NB4 (cell line): ENCODE data around the gene SDK2.

Source experiments
- DNase-seq: peaks from one replicate; pipeline ENCODE4 v3.0.0; 2010; ENCODE audit warnings: low read depth
- H3K4me3 ChIP-seq: one replicate; pipeline ENCODE4 v1.5.1; 2011; ENCODE audit warnings: mild to moderate bottlenecking, low read depth, low read length, moderate library complexity
- MYC ChIP-seq: IDR thresholded peaks from 2 replicates; pipeline ENCODE4 v1.6.1; 2011; ENCODE audit warnings: low read depth, low read length
- POLR2A ChIP-seq: IDR thresholded peaks from 2 replicates; pipeline ENCODE4 v1.6.1; 2011; ENCODE audit warnings: mild to moderate bottlenecking; ENCODE audit not compliant: insufficient read length; ENCODE audit errors: extremely low read depth
- TF ChIP-seq, protein P1 (sequence below): IDR thresholded peaks from one replicate; pipeline ENCODE4 v1.5.1; 2012; ENCODE audit warnings: low read depth, low read length
- TF ChIP-seq, protein P2 (sequence below): IDR thresholded peaks from 2 replicates; pipeline ENCODE4 v1.6.1; 2011; ENCODE audit warnings: low read depth, low read length

Gene SDK2

DNA sequence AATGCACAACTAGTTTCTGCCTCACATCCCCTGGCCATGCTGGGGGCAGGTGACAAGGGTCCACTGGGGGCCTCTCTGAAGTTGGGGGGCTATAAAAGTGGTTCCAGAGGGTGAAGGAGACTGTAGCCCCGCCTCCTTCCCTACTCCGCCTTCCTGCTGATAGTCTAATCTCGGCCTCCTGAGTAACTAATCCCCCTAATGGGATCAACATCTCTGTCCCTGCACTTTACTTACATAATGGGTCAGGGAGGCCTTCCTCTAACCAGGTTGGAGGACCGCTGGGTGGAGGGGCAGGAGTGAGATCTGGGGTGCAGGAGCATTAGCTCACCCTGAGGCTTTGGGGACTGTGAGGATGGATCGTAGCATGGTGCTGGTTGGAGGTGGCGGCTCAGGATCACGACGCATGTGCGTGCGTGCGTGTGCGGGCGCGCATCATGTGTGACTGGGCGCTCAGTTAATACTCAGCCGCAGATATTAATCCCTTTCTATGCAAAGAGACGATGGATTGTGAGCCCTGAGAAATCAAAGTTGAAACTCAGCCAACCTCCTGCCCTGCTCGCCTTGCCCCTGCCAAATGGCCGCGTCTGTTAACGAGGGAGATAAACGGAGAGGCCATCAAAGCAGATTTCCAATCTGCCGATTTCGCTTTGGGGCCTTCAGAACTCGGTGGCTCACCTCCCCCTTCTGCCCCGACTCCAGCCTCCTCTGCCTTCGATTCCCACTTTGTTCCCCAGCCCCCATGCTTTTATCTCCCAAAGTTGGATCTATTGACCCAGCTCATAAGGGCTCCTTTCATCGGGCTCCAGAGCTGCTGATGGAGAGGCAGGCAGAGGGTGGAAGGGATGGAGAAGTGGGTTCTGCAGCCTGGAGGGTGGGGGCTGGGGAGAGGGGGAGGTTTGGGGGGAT, 107.3 kb downstream of the SDK2 start:
- TF ChIP-seq POLR2A, result no peak
- TF ChIP-seq, protein P1, sequence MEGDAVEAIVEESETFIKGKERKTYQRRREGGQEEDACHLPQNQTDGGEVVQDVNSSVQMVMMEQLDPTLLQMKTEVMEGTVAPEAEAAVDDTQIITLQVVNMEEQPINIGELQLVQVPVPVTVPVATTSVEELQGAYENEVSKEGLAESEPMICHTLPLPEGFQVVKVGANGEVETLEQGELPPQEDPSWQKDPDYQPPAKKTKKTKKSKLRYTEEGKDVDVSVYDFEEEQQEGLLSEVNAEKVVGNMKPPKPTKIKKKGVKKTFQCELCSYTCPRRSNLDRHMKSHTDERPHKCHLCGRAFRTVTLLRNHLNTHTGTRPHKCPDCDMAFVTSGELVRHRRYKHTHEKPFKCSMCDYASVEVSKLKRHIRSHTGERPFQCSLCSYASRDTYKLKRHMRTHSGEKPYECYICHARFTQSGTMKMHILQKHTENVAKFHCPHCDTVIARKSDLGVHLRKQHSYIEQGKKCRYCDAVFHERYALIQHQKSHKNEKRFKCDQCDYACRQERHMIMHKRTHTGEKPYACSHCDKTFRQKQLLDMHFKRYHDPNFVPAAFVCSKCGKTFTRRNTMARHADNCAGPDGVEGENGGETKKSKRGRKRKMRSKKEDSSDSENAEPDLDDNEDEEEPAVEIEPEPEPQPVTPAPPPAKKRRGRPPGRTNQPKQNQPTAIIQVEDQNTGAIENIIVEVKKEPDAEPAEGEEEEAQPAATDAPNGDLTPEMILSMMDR, result no peak
- TF ChIP-seq MYC, result no peak
- TF ChIP-seq, protein P2, sequence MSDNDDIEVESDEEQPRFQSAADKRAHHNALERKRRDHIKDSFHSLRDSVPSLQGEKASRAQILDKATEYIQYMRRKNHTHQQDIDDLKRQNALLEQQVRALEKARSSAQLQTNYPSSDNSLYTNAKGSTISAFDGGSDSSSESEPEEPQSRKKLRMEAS, result no peak
- no peak overlapping the region for H3K4me3 ChIP-seq
- DNase-seq, result no peak

DNA sequence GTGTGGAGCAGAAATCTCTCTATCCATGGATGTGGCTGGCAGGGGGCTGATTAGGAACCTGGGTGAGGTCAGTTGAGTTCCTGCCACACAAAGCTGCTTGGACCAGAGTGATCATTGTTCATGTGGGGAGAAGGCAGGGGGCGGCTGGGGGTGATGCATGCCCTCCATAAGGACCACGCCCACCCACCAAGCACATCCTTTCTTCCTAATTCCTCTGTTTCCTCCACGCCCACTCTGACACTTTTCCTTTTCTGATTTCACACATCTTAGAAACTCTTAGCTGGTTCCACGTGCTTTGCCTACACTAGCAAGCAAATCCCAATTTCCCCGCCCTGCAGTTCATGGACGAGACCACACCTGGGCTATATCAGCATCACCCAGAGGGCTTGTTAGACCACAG, 108.5 kb downstream of the SDK2 start:
- no peak overlapping the region for H3K4me3 ChIP-seq
- TF ChIP-seq, protein P2, result no peak
- TF ChIP-seq, protein P1, result no peak
- TF ChIP-seq MYC, result no peak
- no peak for TF ChIP-seq POLR2A
- no peak for DNase-seq

DNA sequence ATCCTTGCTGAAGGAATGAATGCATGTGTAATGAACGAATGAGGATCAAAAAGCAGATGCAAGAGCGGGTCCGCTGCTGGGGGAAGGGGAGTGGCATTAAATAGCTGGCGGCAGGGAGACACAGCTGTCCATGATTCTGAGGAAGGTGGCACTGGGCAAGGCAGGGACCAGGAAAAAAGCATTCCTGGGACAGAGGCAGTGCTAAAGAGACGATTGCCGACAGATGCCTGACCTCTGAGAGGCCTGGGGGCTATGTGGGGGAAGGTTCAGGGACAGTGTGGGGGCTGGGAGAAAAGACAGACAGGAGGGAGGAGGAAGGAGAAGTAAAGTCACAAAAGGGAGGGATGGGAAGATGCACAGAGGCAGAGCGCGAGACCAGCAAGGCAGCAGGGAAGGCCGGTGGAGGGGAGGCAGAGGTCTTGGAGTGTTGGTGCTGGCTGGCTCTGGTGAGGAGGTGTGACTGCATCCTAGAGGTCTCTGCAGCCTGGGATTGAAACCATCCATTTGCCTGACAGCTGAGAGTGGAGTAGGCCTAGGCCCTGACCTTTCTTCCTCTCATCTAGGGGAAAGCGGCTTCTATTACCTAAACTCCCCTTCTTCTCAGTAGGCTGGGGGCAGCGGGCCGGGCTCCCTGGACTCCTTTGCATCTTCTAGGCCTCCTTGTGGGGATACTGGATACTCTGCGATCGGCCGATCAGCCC, 109.9 kb downstream of the SDK2 start:
- no peak for DNase-seq
- no peak for TF ChIP-seq MYC
- TF ChIP-seq, protein P2, result no peak
- TF ChIP-seq, protein P1, result no peak
- TF ChIP-seq POLR2A, result no peak
- no peak overlapping the region for H3K4me3 ChIP-seq

DNA sequence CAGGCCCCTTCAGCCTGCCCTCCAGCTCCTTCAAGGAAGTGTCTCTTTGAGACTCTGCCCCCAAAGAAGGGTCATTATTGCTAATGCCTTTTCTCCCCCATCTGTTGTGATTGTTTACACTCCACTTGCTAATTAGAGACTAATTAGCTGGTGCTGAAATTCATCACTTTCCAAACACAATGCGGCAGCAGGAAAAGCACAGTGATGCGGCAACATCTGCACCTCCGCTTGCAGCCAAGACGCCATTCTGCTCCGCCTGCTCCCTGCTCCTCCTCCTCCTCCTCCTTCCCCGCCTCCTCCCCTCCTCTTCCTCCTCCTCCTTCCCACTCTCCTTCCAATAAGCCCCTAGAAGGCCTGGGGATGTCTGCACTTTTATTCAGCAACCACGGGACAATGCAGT, 110.5 kb downstream of the SDK2 start:
- TF ChIP-seq, protein P1, result no peak
- TF ChIP-seq POLR2A (no peak), MYC (no peak)
- TF ChIP-seq, protein P2, result no peak
- no peak for DNase-seq
- H3K4me3 ChIP-seq, result no peak overlapping the region

DNA sequence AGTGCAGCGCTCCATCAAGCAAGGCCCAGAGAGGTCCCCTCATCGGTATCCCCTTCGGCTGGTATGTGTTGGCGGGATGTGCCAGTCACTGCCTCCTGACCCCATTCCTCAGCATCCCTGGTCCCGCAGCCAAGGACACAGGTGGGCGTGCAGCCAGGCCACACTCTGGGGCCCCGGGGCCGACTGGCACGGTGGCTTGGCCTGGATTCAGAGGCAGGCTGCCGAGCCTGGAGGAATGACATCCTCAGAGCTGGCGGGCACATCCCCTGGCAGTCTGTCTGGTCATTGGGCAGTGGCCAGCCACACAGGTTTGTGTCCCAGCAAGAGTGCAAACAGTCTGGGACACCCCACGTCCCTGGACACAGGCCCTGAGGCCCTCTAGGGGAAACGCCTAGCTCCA, 111.1 kb downstream of the SDK2 start:
- TF ChIP-seq POLR2A (no peak), MYC (no peak)
- TF ChIP-seq, protein P1, result no peak
- TF ChIP-seq, protein P2, result no peak
- H3K4me3 ChIP-seq, result no peak overlapping the region
- DNase-seq, result no peak
